GM12801 (cell line): ENCODE data around the gene NEDD4.

Experiments
- CTCF ChIP-seq: IDR thresholded peaks from one replicate; pipeline ENCODE4 v1.5.1; 2011; ENCODE audit warnings: control low read depth; ENCODE audit not compliant: insufficient read length; ENCODE audit errors: extremely low read depth

NEDD4 gene

GRCh38 chr15:55998478-55998877 lies 5.1 kb upstream of the NEDD4 start:
- TF ChIP-seq CTCF: no peak

- no peak for TF ChIP-seq CTCF
These were observed 570 bp upstream of the NEDD4 start for GRCh38 chr15:55993804-55994560.

GRCh38 chr15:55992769-55993110 lies 672 bp downstream of the NEDD4 start:
- TF ChIP-seq CTCF: no peak

GRCh38 chr15:55991802-55992768 lies 1.3 kb downstream of the NEDD4 start:
- no peak for TF ChIP-seq CTCF

GRCh38 chr15:55990998-55991397 lies 2.4 kb downstream of the NEDD4 start:
- no peak for TF ChIP-seq CTCF

GRCh38 chr15:55990516-55990915 lies 2.9 kb downstream of the NEDD4 start:
- no peak for TF ChIP-seq CTCF

GRCh38 chr15:55989383-55989782 lies 4.0 kb downstream of the NEDD4 start:
- no peak for TF ChIP-seq CTCF
